OCI-LY3 (cell line): Measurements from ENCODE around the gene ZNG1B.
"Not testable (repeated sequence)": the region's sequence is repeated elsewhere in the genome, so short reads cannot be mapped to it uniquely, and the experiment has no call there.

Source experiments
- CTCF ChIP-seq: fragments of 200-600, 300-600 bp; sonication (generic); IDR thresholded peaks from 2 replicates; pipeline ENCODE4 v1.5.1; 2014; ENCODE audit warnings: antibody characterized with exemption, low read length, low read depth
- EZH2phosphoT487 ChIP-seq: fragments of 200-600 bp; shearing (Covaris generic); IDR thresholded peaks from 2 replicates; pipeline ENCODE4 v1.6.1; 2018; ENCODE audit warnings: antibody characterized with exemption, mixed run types, low read depth

- TF ChIP-seq CTCF, EZH2phosphoT487: not testable (repeated sequence)
These were observed 105.0 kb downstream of the ZNG1B start for GRCh38 chr2:113542529-113542928.
